ENCODE measurements around the gene PCDHA2.
"Not testable (repeated sequence)": the region's sequence is repeated elsewhere in the genome, so short reads cannot be mapped to it uniquely, and the experiment has no call there.

GRCh38 chr5:140808241-140808888, 13.7 kb downstream of the PCDHA2 start:
- TF ChIP-seq POLR2A (IDR thresholded peaks at IDR 0.05; ENCODE audit: low read depth, low read length); RFX5 (IDR thresholded peaks at IDR 0.05; ENCODE audit: low read depth, low read length); SMC3 (IDR thresholded peaks at IDR 0.05; ENCODE audit: low read depth, low read length); CHD1 (IDR thresholded peaks at IDR 0.05; ENCODE audit: low read depth, low read length); RCOR1 (IDR thresholded peaks at IDR 0.05; ENCODE audit: insufficient replicate concordance, low read length); MAZ (IDR thresholded peaks at IDR 0.05; ENCODE audit: borderline replicate concordance, low read depth, low read length); RAD21 (IDR thresholded peaks at IDR 0.05; ENCODE audit: low read length); NFE2L2 (IDR thresholded peaks at IDR 0.05; ENCODE audit: low read depth, low read length): not testable (repeated sequence)
- TF ChIP-seq, protein P1, sequence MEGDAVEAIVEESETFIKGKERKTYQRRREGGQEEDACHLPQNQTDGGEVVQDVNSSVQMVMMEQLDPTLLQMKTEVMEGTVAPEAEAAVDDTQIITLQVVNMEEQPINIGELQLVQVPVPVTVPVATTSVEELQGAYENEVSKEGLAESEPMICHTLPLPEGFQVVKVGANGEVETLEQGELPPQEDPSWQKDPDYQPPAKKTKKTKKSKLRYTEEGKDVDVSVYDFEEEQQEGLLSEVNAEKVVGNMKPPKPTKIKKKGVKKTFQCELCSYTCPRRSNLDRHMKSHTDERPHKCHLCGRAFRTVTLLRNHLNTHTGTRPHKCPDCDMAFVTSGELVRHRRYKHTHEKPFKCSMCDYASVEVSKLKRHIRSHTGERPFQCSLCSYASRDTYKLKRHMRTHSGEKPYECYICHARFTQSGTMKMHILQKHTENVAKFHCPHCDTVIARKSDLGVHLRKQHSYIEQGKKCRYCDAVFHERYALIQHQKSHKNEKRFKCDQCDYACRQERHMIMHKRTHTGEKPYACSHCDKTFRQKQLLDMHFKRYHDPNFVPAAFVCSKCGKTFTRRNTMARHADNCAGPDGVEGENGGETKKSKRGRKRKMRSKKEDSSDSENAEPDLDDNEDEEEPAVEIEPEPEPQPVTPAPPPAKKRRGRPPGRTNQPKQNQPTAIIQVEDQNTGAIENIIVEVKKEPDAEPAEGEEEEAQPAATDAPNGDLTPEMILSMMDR (conservative IDR thresholded peaks at IDR 0.05; ENCODE audit: low read depth, low read length), result not testable (repeated sequence)

Measured in IMR-90 (cell line).